ENCODE measurements around the gene AMY1B. TPM values are rescaled to one million over a fixed set of nuclear protein-coding genes. Genes with fewer than 3 reads are reported as not detected.

The AMY1B gene
- total RNA-seq: not detected in 2 replicates

DNA sequence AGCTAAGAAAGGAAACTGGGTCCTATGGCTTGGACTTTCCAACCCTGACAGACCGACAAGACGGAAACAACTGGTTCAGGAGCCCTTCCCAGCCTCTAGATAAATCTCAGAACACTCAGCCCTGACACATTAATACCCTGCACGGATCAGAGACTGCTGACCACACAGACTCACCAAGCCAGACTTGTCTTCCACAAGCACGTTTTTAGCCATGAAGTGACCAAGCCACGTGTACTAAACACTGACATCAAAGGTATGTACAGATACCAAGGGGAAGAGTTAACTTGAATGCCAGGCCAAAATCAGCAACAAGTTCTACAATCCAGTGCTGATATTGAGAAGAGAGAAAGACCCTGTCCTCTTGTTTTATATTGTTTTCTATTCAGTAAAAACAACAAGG is at the start of gene AMY1B:
AMY1B (minus strand) TSS at position 101 of the 400 bp plus-strand sequence. CDS start 571 bp downstream, outside the sequence.

DNA sequence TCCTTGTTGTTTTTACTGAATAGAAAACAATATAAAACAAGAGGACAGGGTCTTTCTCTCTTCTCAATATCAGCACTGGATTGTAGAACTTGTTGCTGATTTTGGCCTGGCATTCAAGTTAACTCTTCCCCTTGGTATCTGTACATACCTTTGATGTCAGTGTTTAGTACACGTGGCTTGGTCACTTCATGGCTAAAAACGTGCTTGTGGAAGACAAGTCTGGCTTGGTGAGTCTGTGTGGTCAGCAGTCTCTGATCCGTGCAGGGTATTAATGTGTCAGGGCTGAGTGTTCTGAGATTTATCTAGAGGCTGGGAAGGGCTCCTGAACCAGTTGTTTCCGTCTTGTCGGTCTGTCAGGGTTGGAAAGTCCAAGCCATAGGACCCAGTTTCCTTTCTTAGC is 40.5 kb downstream of the AMY1B start, which contains the start of gene AMY1A:
AMY1A (plus strand) TSS at position 301 of the 400 bp plus-strand sequence. CDS start 571 bp downstream, outside the sequence.

Small RNA genes lying within 50 kb of the gene (small RNA-seq; reads per million reads assigned to genes)
- gene AC105272.1 (ENCODE audit: low replicate concordance): not detected

Other genes starting within 250 kb of the AMY1B start
- gene RNPC3, start 170.5 kb downstream of the AMY1B start, total RNA-seq: 9.4 and 10.5 TPM in 2 replicates
- 0.66 and 1.9 TPM in 2 replicates for gene AMY2B, start 124.6 kb downstream of the AMY1B start, total RNA-seq
- not detected in 2 replicates for gene AMY2A, start 78.8 kb downstream of the AMY1B start, total RNA-seq
- gene AMY1A, start 40.5 kb downstream of the AMY1B start, total RNA-seq: not detected in 2 replicates
- gene AMY1C, start 53.7 kb upstream of the AMY1B start, total RNA-seq: not detected in 2 replicates